ENCODE measurements around the gene IKZF1.

IKZF1 gene

DNA sequence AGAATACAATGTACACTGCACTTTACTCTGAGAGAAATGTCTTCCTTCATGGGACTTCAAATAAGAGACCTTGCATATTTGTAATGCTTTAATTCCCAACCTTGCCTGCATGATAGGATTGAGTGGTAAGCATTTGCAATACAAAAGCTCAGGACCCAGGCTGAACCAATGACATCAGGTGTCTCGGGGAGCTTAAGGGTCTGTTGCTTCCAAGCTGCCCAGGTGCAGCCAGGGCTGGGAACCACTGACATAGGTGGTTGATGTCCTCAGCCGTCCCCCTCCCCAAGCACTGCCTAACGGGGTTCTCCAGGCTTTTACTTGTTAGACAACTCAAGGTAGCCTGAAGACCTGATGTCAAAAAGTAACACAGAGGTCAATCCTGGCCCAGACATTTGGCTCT lies 116.5 kb downstream of the IKZF1 start:
- H3K36me3 Mint-ChIP-seq (ENCODE audit: insufficient read depth), result no peaks in the 10 kb centered on the region
- no peak overlapping the region for H3K27ac Mint-ChIP-seq
- H3K9me3 Mint-ChIP-seq, result no peaks in the 10 kb centered on the region
- H3K4me3 Mint-ChIP-seq, result no peak overlapping the region
- DNase-seq (no peak), ATAC-seq (replicated peaks) (no peak)
- no peaks in the 10 kb centered on the region for H3K27me3 Mint-ChIP-seq
- H3K4me1 Mint-ChIP-seq (ENCODE audit: low read depth in 2 of 2), result peaks cover 3 to 4% of the 10 kb centered on the region in 2 donors

DNA sequence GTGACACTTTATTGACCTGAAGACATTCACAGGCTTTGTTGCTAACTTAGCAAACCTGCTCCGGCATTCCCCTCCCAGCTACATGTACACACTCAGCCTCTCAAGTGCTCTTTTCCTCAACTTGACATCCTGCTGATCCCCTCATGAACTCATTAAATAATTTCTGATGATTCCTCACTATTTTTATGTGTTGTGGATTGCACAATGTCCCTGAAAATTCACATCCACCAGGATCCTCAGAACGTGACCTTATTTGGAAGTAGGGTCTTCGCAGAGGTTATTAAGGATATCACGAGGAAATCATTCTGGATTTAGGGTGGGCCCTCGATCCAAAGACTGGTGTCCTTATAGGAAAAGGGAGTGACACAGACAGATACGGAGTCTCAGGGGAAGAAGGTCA lies 118.3 kb downstream of the IKZF1 start:
- H3K36me3 Mint-ChIP-seq (ENCODE audit: insufficient read depth), result no peaks in the 10 kb centered on the region
- no peak overlapping the region for H3K4me3 Mint-ChIP-seq
- no peaks in the 10 kb centered on the region for H3K4me1 Mint-ChIP-seq (ENCODE audit: low read depth in 2 of 2)
- no peak overlapping the region for H3K27ac Mint-ChIP-seq
- H3K27me3 Mint-ChIP-seq, result no peaks in the 10 kb centered on the region
- no peak for ATAC-seq (replicated peaks)
- no peak for DNase-seq
- no peaks in the 10 kb centered on the region for H3K9me3 Mint-ChIP-seq

DNA sequence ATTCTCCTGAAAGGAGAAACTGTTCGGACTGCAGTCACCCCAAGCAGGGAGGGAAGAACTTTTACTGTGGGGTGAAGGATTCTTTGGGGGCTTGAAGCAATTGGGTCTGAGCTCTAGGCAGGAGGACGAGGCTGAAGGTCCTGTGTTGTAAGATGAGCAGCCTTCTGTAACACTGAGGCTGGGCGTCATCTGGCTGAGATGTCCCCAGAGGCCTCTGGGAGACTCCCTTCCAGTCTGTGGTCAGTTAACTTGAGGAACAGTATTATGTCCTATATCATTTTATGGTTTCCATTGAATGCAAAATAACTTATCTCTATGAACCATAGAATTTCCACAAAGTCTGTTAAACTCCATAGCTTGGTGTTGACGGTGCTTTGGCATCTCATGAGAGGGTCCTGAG lies 119.3 kb downstream of the IKZF1 start:
- DNase-seq, result no peak
- Mint-ChIP-seq H3K27me3 (no peaks in the 10 kb centered on the region), H3K4me3 (no peak overlapping the region), H3K27ac (no peak overlapping the region), H3K36me3 (ENCODE audit: insufficient read depth) (no peaks in the 10 kb centered on the region), H3K9me3 (no peaks in the 10 kb centered on the region), H3K4me1 (ENCODE audit: low read depth in 2 of 2) (no peaks in the 10 kb centered on the region)
- no peak for ATAC-seq (replicated peaks)

DNA sequence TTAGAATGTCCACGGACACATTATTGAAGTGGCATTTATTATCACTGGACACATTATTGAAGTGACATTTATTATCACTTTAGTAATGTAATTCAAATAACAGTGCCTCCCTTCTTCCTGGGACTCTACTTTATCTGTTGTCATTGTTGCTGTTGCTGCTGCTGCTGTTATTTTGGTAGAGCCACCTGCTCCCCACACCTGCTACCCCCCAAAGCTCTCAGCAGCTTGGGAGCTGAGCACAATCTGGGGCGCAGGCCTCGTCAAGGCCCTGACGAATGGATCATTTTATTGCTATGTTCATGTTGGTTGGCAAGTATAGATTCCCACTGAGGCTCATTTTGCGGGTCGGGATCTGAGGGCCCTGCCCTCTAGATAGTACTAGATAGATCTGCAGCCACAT lies 120.8 kb downstream of the IKZF1 start:
- ATAC-seq (replicated peaks) (no peak), DNase-seq (no peak)
- Mint-ChIP-seq H3K27me3 (no peaks in the 10 kb centered on the region), H3K27ac (no peak overlapping the region), H3K4me3 (no peak overlapping the region), H3K9me3 (no peaks in the 10 kb centered on the region), H3K36me3 (ENCODE audit: insufficient read depth) (no peaks in the 10 kb centered on the region), H3K4me1 (ENCODE audit: low read depth in 2 of 2) (no peaks in the 10 kb centered on the region)

DNA sequence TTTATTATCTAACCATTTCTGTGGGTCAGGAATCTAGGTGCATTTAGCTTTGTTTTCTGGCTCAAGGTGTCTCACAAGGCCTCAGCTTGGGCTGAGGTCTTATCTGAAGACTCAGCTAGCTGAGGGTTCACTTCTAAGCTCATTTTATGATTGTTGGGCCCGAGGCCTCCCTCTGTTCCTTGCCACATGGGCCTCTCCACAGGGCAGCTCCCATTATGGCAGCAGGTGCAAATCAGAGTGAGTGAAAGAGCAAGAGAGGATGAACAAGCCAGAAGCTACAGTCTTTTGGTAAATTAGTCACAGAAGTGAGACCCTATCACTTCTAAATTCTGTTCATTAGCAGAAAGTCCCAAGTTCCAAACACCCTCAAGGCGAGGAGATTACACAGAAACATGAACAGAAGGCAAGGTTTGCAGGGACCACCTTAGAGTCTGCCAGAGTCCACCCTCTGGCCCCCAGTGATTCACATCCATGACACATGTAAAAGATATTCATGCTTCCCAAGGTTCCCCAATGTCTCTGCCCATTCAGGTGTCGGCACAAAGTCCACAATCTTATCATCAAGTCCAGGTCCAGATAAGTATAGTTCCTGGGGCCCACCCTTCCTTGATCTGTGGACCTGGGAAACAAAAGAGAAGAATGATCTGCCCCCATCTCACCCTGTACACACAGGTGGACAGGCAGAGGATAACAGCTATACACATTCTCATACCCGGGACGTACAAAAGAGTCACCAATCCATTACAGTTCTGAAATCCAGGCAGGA lies 121.9 kb downstream of the IKZF1 start:
- no peak overlapping the region for H3K27ac Mint-ChIP-seq
- no peaks in the 10 kb centered on the region for H3K36me3 Mint-ChIP-seq (ENCODE audit: insufficient read depth)
- ATAC-seq (replicated peaks) (no peak), DNase-seq (no peak)
- no peaks in the 10 kb centered on the region for H3K27me3 Mint-ChIP-seq
- no peak overlapping the region for H3K4me3 Mint-ChIP-seq
- no peaks in the 10 kb centered on the region for H3K9me3 Mint-ChIP-seq
- no peaks in the 10 kb centered on the region for H3K4me1 Mint-ChIP-seq (ENCODE audit: low read depth in 2 of 2)

DNA sequence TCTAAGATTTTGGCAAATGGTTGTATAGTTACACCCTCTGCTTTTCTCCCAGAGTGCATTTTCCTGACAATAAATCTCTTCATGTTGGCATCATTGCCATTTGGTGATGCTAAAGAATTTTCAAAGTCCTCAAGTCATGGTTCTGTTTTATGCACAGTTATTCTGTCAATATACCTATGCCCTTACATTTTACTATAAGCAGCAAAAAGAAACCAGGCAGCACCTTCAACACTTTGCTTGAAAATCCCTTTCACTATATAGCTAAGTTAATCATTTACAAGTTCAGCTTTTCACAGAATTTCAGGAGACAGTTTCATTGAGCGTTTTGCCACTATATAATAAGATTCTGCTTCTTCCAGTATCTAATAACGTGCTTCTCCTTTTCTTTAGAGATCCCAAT lies 123.0 kb downstream of the IKZF1 start:
- Mint-ChIP-seq H3K27me3 (no peaks in the 10 kb centered on the region), H3K9me3 (no peaks in the 10 kb centered on the region), H3K27ac (no peak overlapping the region), H3K4me1 (ENCODE audit: low read depth in 2 of 2) (no peaks in the 10 kb centered on the region), H3K36me3 (ENCODE audit: insufficient read depth) (no peaks in the 10 kb centered on the region), H3K4me3 (no peak overlapping the region)
- ATAC-seq (replicated peaks), result no peak
- no peak for DNase-seq

DNA sequence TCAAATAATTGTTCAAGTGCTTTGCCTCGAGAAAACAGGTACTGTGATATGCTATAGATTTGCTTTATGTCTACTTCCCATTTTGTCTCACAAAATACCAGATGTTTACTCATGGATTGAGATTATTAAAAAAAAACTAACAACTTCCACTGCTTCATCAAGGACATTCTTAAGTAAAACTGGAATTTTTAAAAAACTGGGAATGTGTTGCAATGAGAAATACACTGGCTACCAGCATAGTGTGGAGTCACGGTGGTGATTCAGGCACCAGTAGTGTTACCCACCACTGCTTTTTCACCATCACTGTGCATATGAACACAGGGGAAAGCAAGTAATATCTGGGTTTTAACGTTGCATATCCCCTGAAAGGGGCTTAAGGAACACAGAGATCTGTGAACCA lies 124.4 kb downstream of the IKZF1 start:
- ATAC-seq (replicated peaks) (no peak), DNase-seq (no peak)
- no peaks in the 10 kb centered on the region for H3K36me3 Mint-ChIP-seq (ENCODE audit: insufficient read depth)
- no peaks in the 10 kb centered on the region for H3K4me1 Mint-ChIP-seq (ENCODE audit: low read depth in 2 of 2)
- H3K27me3 Mint-ChIP-seq, result no peaks in the 10 kb centered on the region
- no peak overlapping the region for H3K4me3 Mint-ChIP-seq
- H3K9me3 Mint-ChIP-seq, result no peaks in the 10 kb centered on the region
- H3K27ac Mint-ChIP-seq, result no peak overlapping the region

DNA sequence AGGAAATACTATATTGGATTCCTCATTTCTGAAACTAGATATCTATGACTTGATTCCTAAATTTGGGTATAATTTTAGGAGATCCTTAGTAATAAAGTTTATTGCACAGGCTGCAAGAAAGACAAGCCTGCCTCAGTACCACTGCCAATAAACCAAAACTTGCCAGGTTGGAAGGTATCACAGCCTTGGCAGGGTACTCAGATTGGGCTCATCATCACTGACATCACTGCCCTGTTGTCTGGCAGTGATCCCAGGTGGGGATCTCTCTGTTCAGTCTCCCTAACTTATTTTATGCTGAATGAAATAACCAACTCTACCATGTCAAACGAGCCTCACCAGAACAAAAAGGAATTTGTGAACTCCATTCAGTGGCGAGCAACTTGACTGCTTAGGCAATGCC lies 126.8 kb downstream of the IKZF1 start:
- no peak for ATAC-seq (replicated peaks)
- DNase-seq, result no peak
- Mint-ChIP-seq H3K4me3 (no peak overlapping the region), H3K27me3 (no peaks in the 10 kb centered on the region), H3K27ac (no peak overlapping the region), H3K36me3 (ENCODE audit: insufficient read depth) (no peaks in the 10 kb centered on the region), H3K4me1 (ENCODE audit: low read depth in 2 of 2) (no peaks in the 10 kb centered on the region), H3K9me3 (no peaks in the 10 kb centered on the region)

DNA sequence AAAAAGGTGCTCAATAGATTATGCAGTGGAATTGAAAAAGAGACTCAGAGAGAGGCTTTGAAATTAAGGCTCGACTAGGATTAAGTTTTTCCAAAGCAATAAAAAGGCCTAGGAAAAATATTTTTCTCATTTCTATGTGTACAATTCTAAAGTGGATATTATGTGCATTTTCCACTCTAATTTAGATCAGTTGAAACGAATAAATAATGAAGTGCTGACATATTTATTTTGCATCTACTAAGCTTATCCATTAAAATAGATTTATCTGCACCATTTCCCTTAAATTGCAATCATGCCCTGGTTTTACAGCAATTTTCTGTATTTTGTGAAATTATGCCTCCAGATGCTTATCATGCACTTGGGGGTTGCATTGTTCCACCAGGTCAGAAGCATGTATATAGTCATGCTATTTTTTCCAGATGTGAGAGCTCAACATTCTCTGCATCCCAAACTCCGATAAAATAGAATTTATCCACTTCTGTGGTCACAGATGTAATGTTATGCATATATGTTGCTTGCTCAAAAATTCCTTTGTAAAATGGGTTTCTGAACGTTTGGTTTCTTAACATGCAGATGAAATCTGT lies 127.3 kb downstream of the IKZF1 start:
- Mint-ChIP-seq H3K4me1 (ENCODE audit: low read depth in 2 of 2) (no peaks in the 10 kb centered on the region), H3K27me3 (no peaks in the 10 kb centered on the region), H3K36me3 (ENCODE audit: insufficient read depth) (no peaks in the 10 kb centered on the region), H3K9me3 (no peaks in the 10 kb centered on the region), H3K27ac (no peak overlapping the region), H3K4me3 (no peak overlapping the region)
- no peak for ATAC-seq (replicated peaks)
- no peak for DNase-seq

DNA sequence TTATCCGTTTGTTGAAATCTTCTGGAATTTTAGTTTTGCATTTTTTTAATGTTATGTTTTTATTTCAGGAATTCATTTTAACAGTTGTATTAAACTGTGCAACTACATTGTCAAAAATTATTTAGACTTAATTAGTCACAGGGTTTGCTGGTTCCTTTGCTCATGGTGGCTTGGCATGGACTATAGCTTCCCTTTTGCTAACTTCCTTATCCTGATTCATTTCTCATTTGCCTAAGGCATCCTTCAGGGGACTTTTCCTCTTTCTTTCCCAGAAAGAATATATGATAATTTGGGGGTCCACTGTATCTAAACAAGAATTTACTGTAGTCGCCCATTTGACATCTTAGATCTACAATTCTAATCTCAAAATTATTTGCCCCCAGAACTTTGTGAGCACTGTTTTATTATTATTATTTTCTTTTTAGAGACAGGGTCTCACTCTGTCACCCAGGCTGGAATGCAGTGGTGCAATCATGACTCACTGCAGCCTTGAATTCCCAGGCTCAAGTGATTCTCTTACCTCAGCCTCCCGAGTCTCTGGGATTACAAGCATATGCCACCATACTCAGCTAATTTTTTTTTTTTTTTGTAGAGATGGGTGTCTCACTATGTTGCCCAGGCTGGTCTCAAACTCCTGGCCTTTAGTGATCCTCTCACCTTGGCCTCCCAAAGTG lies 131.8 kb downstream of the IKZF1 start:
- no peak overlapping the region for H3K4me3 Mint-ChIP-seq
- H3K36me3 Mint-ChIP-seq (ENCODE audit: insufficient read depth), result peaks cover 5% of the 10 kb centered on the region
- no peaks in the 10 kb centered on the region for H3K4me1 Mint-ChIP-seq (ENCODE audit: low read depth in 2 of 2)
- no peak for ATAC-seq (replicated peaks)
- DNase-seq, result no peak
- no peak overlapping the region for H3K27ac Mint-ChIP-seq
- H3K9me3 Mint-ChIP-seq, result no peaks in the 10 kb centered on the region
- no peaks in the 10 kb centered on the region for H3K27me3 Mint-ChIP-seq

DNA sequence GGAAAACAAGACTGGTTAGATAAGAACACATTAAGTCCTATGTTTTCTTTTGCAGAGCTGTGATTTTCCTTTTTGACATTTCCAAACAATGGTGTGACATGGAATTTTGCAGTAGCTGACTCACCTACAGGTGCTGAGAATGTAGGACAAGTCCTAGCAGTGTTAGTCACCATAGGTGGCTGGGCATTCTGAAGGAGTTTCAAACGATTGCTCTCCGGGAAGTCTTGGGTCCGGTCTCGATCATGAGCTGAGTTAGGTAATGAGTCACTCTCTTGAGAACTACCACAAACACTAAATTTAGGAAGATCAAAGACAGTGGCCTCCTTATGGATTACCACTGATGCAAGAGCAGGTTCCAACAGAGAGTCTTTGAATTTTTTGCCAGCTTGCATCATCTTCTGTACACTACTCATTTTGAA lies 142.0 kb downstream of the IKZF1 start:
- Mint-ChIP-seq H3K36me3 (ENCODE audit: insufficient read depth) (peaks cover 33% of the 10 kb centered on the region), H3K9me3 (no peaks in the 10 kb centered on the region), H3K4me1 (ENCODE audit: low read depth in 2 of 2) (peaks cover 19% of the 10 kb centered on the region in 2 donors), H3K27ac (no peak overlapping the region), H3K4me3 (no peak overlapping the region), H3K27me3 (no peaks in the 10 kb centered on the region)
- no peak for DNase-seq
- no peak for ATAC-seq (replicated peaks)

DNA sequence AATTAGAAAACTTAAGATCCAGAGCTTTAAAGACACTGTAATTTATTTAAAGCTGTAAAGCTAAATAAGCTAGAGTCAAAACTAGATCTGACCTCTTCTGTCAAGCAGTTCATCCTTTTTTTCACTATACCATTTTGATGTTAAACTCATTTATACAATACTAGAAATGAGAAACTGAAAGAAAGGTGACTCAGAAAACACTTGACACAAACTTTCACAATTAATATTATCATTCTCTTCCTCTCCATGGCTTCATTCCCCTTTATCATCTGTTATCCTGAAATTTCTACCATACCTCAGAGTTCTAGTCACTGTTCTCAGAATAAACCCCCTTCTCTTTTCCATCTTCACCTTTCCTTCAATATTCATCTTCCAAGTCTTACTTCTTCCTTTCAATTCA lies 144.3 kb downstream of the IKZF1 start:
- Mint-ChIP-seq H3K4me1 (ENCODE audit: low read depth in 2 of 2) (peaks cover 19% of the 10 kb centered on the region in 2 donors), H3K27ac (peak overlapping the region in 1 of 2 donors; percentile 44), H3K36me3 (ENCODE audit: insufficient read depth) (peaks cover 26% of the 10 kb centered on the region), H3K9me3 (no peaks in the 10 kb centered on the region), H3K27me3 (peaks cover 6 to 7% of the 10 kb centered on the region in 2 donors), H3K4me3 (peak overlapping the region in 1 of 2 donors; percentile 92)
- DNase-seq (no peak), ATAC-seq (replicated peaks) (no peak)

DNA sequence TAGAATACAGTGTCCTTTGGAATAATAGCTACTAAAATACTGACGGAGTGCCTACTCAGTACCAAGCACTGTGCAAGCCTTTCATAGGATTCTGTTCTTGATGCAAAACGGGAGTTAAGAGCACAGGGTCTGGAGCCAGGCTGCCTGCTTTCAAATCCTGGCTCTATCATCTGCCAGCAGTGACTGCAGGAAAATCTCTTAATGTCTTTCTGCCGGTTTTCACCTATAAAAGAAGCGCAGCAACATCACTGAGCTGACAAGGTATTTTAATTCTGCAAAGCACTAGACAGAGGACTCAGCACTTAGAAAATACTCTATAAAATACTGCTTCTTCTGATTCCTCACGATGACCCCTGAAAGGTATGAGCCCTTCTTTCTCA lies 145.0 kb downstream of the IKZF1 start:
- no peak for ATAC-seq (replicated peaks)
- Mint-ChIP-seq H3K27ac (peak overlapping the region; percentile 91 to 97), H3K27me3 (peaks cover 6 to 9% of the 10 kb centered on the region in 2 donors), H3K4me1 (ENCODE audit: low read depth in 2 of 2) (peaks cover 19% of the 10 kb centered on the region in 2 donors), H3K36me3 (ENCODE audit: insufficient read depth) (peaks cover 19% of the 10 kb centered on the region), H3K4me3 (peak overlapping the region; percentile 89 to 92), H3K9me3 (no peaks in the 10 kb centered on the region)
- no peak for DNase-seq
